Iris pigment epithelial cell (primary cell): ENCODE data around the gene UBE2C.

Source experiments
- DNase-seq: peaks from one replicate; pipeline ENCODE4 v3.0.0-alpha.2; 2011; ENCODE audit warnings: low read depth

UBE2C gene

DNA sequence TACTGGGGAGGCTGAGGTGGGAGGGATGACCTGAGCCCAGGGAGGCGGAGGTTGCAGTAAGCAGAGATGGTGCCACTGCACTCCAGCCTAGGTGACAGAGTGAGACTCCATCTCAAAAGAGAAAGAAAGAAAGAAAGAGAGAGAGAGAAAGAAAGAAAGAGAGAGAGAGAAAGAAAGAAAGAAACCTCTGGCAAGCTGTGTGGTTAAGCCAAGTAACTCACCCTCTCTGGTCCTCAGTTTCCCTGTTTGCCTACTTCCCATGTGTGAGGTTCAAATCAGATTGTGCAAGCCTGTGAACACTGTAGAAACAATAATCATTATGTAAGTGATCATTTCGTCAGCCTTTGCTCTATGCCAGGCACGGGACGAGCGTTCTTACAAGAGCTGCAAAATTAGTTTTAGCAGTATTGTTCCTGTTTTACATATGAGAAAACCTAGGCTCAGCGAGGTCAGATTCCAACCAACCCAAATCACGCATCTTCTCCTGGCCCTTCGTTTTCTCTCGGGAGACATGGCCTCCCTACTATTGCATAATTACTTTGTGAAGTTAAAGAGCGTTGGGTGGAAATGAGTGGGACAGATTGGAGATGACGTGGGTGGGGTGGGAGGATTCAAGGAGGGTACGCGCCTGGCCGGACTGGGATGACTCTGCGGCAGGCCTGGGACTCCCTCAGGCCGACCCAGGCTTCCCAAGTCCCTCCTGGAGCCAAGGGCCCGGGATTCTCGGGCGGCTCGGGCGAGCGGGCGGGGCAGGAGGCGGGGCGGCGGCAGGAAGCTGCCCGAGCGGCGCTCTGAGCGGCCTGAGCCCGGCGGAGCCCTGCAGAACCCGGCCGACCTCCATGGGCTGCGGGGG, 20.8 kb downstream of the UBE2C start, which contains the start of gene SNX21:
SNX21 (plus strand) TSS at position 770 of the 853 bp plus-strand sequence. CDS start 121 bp downstream, outside the sequence.
- DNase-seq: peak; percentile 89

GRCh38 chr20:45833883-45834796, 21.7 kb downstream of the UBE2C start:
- DNase-seq: peak; percentile 41

DNA sequence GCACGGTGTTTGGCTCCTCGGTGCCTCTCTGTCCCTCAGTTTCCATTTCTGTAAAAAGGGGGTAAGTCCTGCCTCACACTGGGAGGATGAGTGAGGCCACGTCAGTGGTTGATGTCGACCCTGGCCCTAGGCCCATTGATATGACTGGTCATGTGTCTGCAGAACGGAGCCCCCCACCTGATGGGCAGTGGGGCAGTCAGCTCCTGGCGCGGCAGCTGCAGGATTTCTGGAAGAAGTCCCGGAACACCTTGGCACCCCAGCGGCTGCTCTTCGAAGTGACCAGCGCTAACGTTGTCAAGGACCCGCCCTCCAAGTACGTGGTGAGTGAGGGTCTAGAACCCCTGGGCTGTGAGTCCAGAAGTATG, 22.3 kb downstream of the UBE2C start:
- no peak for DNase-seq

- no peak for DNase-seq
Observed at GRCh38 chr20:45835329-45835765, 22.9 kb downstream of the UBE2C start.

GRCh38 chr20:45835825-45836224, 23.4 kb downstream of the UBE2C start:
- no peak for DNase-seq

GRCh38 chr20:45836841-45837240, 24.4 kb downstream of the UBE2C start:
- peak; percentile 46 for DNase-seq

- no peak for DNase-seq
Observed at GRCh38 chr20:45840700-45841198, 28.3 kb downstream of the UBE2C start.

- no peak for DNase-seq
Observed at GRCh38 chr20:45841407-45842129, 29.1 kb downstream of the UBE2C start.

DNA sequence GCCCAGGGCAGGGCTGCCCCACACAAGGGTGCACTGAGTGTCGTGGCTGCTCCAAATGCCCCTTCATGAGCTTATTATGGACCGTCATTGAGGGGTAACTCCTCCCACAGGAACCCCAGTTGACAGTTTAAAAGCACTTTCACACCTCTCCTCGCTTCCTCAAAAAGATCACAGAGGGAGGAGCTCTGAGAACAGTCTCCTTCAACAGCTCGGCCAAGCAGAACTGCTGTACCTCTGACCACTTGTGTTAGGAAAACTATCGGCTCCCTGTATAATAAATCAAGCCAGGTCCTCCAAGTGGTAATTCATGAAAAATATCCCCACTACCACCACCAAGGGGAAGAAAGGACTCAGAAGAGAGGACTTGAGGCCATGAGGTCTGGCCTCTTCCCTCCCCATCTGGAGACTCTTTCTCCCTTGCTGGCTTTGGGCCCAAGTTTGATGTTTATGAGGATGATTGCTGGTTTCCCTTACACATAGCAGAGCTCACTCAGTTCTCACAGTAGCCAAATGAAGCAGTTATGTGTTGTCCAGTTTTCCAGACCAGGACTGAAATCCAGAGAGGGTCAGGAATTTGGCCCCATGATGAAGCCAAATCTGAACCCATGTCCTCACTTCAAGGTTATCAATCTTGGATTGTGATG, 29.8 kb downstream of the UBE2C start:
- DNase-seq: peak; percentile 68

DNA sequence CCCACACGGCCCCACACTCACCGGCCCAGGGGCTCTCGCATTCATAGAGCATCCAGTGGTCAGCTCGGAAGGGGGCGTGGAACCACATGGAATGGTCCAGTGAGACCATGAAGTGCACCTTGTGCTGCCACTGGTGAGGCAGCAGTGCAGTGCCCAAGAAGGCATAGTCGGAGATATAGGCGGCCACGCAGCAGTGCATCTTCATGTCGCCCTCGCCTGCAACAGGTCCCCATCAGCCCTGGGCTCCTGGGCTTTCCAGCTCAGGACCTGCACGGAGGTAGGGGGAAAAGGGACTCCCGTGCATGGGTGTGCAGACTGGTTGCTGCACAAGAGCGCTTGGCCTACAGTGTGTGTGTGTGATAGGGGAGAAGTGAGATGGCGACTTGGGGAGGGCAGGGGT, 31.1 kb downstream of the UBE2C start:
- no peak for DNase-seq

GRCh38 chr20:45845452-45845851, 33.0 kb downstream of the UBE2C start:
- no peak for DNase-seq

GRCh38 chr20:45848421-45848820, 36.0 kb downstream of the UBE2C start:
- no peak for DNase-seq

DNA sequence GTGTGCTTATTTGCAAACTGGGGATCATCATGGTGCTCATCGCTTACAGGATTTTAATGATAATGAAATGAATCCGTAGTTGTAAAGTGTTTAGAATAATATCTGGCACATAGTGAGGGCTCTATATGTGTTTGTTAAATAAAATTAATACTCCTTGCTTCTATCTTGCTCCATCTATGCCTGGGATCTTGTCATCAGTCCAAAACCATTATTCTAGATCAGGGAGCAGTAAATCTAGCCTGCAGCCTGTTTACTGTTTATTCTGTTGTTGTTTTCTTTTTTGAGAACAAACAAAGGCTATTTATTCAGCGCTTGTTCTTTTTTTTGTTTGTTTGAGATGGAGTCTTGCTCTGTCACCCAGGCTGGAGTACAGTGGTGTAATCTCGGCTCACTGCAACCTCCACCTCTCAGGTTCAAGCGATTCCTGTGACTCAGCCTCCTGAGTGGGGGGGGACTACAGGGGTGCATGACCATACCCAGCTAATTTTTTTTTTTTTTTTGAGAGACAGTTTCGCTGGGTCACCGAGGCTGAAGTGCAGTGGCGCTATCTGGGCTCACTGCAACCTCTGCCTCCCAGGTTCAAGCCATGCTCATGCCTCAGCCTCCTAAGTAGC, 36.6 kb downstream of the UBE2C start:
- no peak for DNase-seq

GRCh38 chr20:45850238-45850637, 37.8 kb downstream of the UBE2C start:
- no peak for DNase-seq

- no peak for DNase-seq
Observed at GRCh38 chr20:45850926-45851325, 38.5 kb downstream of the UBE2C start.

GRCh38 chr20:45851501-45851900, 39.1 kb downstream of the UBE2C start:
- DNase-seq: no peak

DNA sequence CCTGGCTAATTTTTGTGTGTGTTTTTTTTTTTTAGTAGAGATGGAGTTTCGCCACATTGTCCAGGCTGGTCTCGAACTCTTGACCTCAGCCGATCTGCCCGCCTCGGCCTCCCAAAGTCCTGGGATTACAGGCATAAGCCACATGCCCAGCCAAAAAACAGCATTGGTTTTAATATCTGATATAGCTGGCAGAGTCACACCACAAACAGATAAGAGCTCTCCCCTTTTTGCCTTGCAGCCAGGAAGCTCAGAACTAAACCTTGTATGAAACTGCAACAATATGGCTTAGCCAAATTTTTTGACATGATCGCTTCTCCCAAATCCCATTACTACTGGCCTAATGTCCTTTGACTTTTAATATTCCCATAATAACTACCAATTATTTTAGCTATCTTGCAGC, 39.9 kb downstream of the UBE2C start:
- no peak for DNase-seq

- no peak for DNase-seq
Observed at GRCh38 chr20:45853484-45853883, 41.0 kb downstream of the UBE2C start.

- peak; percentile 100 for DNase-seq
Observed at GRCh38 chr20:45857114-45857881, 44.9 kb downstream of the UBE2C start, which contains the start of the genes ACOT8 and ZSWIM3. TSS of gene ACOT8 (minus strand) at chr20:45857392. CDS start at chr20:45857315, 77 bp downstream. TSS of gene ZSWIM3 (plus strand) at chr20:45857614. CDS start at chr20:45857826, 212 bp downstream.

DNA sequence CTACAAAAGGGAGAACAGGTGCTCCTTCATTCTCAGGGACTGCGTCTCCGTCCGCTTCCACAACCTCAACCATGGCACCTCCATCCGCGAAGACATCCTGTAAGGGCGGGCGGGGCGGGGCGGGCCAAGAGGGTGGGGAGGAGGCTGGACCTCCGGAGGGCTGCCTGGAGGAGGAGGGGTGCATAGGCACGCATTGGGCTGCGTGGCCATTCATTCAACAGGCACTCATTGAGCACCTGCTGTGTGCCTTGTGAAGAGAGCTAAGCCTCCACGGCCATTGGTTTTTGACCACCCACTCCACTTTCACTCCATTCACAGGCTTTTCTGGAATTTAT, 45.4 kb downstream of the UBE2C start:
- DNase-seq: peak; percentile 24
